K562 (cell line): ENCODE measurements around the gene OR6K3. TPM values are rescaled to one million over a fixed set of nuclear protein-coding genes. Genes with fewer than 3 reads are reported as not detected.

ENCODE experiments used
- ATAC-seq: fragments of 200-7000 bp; cut with Tn5 transposase; 3 replicates; pipeline ENCODE4 v1.9.1; 2020; ENCODE audit warnings: moderate library complexity
- BruUV-seq: library from RNA; stranded (reverse); fragments of 400-500 nt; replicated peaks from 2 replicates; lab custom pipeline; 2021; lab: Mats Ljungman, UMichigan
- CTCF ChIA-PET: fragments of 300-600 bp; formaldehyde crosslinking; extraction: SDS; loops from one replicate; lab custom pipeline; 2021; ENCODE audit warnings: low intra/inter-chr PET ratio; lab: Yijun Ruan, JAX
- POLR2A ChIA-PET: fragments of 300-600, 350-650 bp; sonication (Branson Sonifier 250); formaldehyde crosslinking; extraction: SDS; loops from one replicate; lab custom pipeline; 2021; ENCODE audit warnings: antibody characterized with exemption, inconsistent platforms; lab: Yijun Ruan, JAX
- DNase-seq, 4 experiments: peaks; one replicate each; pipeline versions ENCODE4 v3.0.0 to v3.0.0-alpha.2; 2011 to 2018; ENCODE audit warnings: low spot score in 3 of 4, mixed read lengths in 3 of 4; ENCODE audit errors: extremely low read depth in 1 of 4
- FAIRE-seq: peaks from 2 replicates; lab custom pipeline; 2011; peaks lifted over from hg19 to GRCh38; lab: Jason Lieb, UNC
- H2AFZ ChIP-seq: 2 replicates; pipeline ENCODE4 v1.6.0; 2011; ENCODE audit warnings: low read depth, low read length, control low read depth, inconsistent platforms
- H3K27ac ChIP-seq: fragments of 200-600 bp; 3 replicates; pipeline ENCODE4 v1.8.0; 2011; ENCODE audit warnings: low read depth, mild to moderate bottlenecking, control low read depth, inconsistent platforms, low read length, moderate library complexity, mixed read lengths; ENCODE audit errors: extremely low read depth
- H3K27me3 ChIP-seq, 2 experiments: fragments of 300-600 bp in 1 of 2; 2 replicates in 1 of 2; 3 replicates in 1 of 2; pipeline versions ENCODE4 v1.6.0 to v1.8.0; 2011; ENCODE audit warnings: inconsistent platforms in 2 of 2, low read length in 2 of 2, mild to moderate bottlenecking in 1 of 2, mixed read lengths in 1 of 2, moderate library complexity in 1 of 2; ENCODE audit not compliant: control insufficient read depth in 2 of 2, insufficient read depth in 2 of 2
- H3K36me3 ChIP-seq: fragments of 300-600 bp; 3 replicates; pipeline ENCODE4 v1.8.0; 2011; ENCODE audit warnings: mild to moderate bottlenecking, low read length, inconsistent platforms; ENCODE audit not compliant: control insufficient read depth, insufficient read depth
- H3K4me1 ChIP-seq, 2 experiments: fragments of 200-600 bp in 1 of 2; replicated peaks in 1 of 2; 2 replicates in 1 of 2; 3 replicates in 1 of 2; pipeline versions ENCODE4 v1.5.1 to v1.8.0; 2011; ENCODE audit warnings: inconsistent platforms in 2 of 2, low read length in 2 of 2, mild to moderate bottlenecking in 1 of 2, mixed read lengths in 1 of 2, moderate library complexity in 1 of 2; ENCODE audit not compliant: control insufficient read depth in 2 of 2, insufficient read depth in 2 of 2
- H3K4me2 ChIP-seq: 2 replicates; pipeline ENCODE4 v1.6.1; 2011; ENCODE audit warnings: low read length, control low read depth, inconsistent platforms, mixed read lengths; ENCODE audit not compliant: insufficient read depth
- H3K4me3 ChIP-seq: fragments of 200-600 bp; sonication (generic), shearing (Covaris generic); 2 replicates; pipeline ENCODE4 v1.5.1; 2016; ENCODE audit warnings: control low read depth, inconsistent platforms
- H3K79me2 ChIP-seq: fragments of 200-600 bp; 3 replicates; pipeline ENCODE4 v1.8.0; 2011; ENCODE audit warnings: low read length, inconsistent platforms; ENCODE audit not compliant: control insufficient read depth, insufficient read depth
- H3K9ac ChIP-seq, 2 experiments: 2 replicates each; pipeline versions ENCODE4 v1.6.0 to v1.6.1; 2011; ENCODE audit warnings: low read depth in 2 of 2, low read length in 2 of 2, control low read depth in 1 of 2, inconsistent platforms in 1 of 2, mild to moderate bottlenecking in 1 of 2, mixed read lengths in 1 of 2; ENCODE audit not compliant: insufficient read depth in 1 of 2
- H3K9me1 ChIP-seq: one replicate; pipeline ENCODE4 v1.6.0; 2011; ENCODE audit warnings: inconsistent platforms, mild to moderate bottlenecking, low read length, moderate library complexity; ENCODE audit not compliant: control insufficient read depth, insufficient read depth
- H3K9me3 ChIP-seq: replicated peaks from 2 replicates; pipeline ENCODE4 v1.5.1; 2011; ENCODE audit warnings: low read depth, low read length, inconsistent platforms; ENCODE audit not compliant: control insufficient read depth, insufficient read depth
- H4K20me1 ChIP-seq: replicated peaks from 2 replicates; pipeline ENCODE4 v1.6.1; 2011; ENCODE audit warnings: low read length, inconsistent platforms, mixed read lengths; ENCODE audit not compliant: control insufficient read depth, insufficient read depth
- FIP1L1 ChIP-seq: fragments of 200-400 bp; formaldehyde crosslinking; IDR thresholded peaks from 2 replicates; pipeline ENCODE4 v1.6.1; 2018; ENCODE audit warnings: mild to moderate bottlenecking, low read depth, low read length; ENCODE audit not compliant: poor library complexity, severe bottlenecking
- FOXA3 ChIP-seq, 2 experiments: fragments of 450-650 bp in 1 of 2; sonication (generic) in 1 of 2; formaldehyde crosslinking; IDR thresholded peaks in 1 of 2; conservative IDR thresholded peaks in 1 of 2; 2 replicates each; pipeline versions ENCODE4 v1.4.0 to v1.8.0; 2020 to 2022; ENCODE audit warnings: mild to moderate bottlenecking in 2 of 2, missing genetic modification reagents in 1 of 2
- HSF4 ChIP-seq: fragments of 250-450 bp; sonication (Bioruptor Pico); IDR thresholded peaks from 2 replicates; pipeline ENCODE4 v2.1.2; 2022; ENCODE audit warnings: mild to moderate bottlenecking, moderate library complexity, borderline replicate concordance
- NFIC ChIP-seq: fragments of 450-650 bp; IDR thresholded peaks from 2 replicates; pipeline ENCODE4 v1.6.1; 2017; ENCODE audit warnings: mild to moderate bottlenecking, inconsistent platforms
- NFIX ChIP-seq: fragments of 250-450 bp; sonication (Bioruptor Pico); IDR thresholded peaks from 2 replicates; pipeline ENCODE4 v1.4.0; 2020; ENCODE audit warnings: low read depth, mild to moderate bottlenecking, moderate library complexity
- RB1 ChIP-seq: fragments of 450-650 bp; IDR thresholded peaks from 2 replicates; pipeline ENCODE4 v1.6.1; 2017; ENCODE audit warnings: low read depth, mild to moderate bottlenecking
- ZFP30 ChIP-seq: fragments of 250-450 bp; sonication (Bioruptor Pico); IDR thresholded peaks from 2 replicates; pipeline ENCODE4 v1.8.0; 2022; ENCODE audit warnings: moderate library complexity, mild to moderate bottlenecking, inconsistent platforms, borderline replicate concordance
- ZNF79 ChIP-seq: fragments of 250-450 bp; sonication (Bioruptor Pico); IDR thresholded peaks from 2 replicates; pipeline ENCODE4 v1.4.0; 2020; ENCODE audit warnings: low read depth, mild to moderate bottlenecking, moderate library complexity
- WGBS: fragments of 100-300 bp; shearing (Covaris generic); methylation state at CpG from one replicate; pipeline ENCODE4 v1.1.6; 2016; ENCODE audit warnings: low coverage, mixed read lengths; ENCODE audit not compliant: insufficient coverage; ENCODE audit errors: missing lambda C conversion rate; 5-methylcytosine and 5-hydroxymethylcytosine counted together
- in situ Hi-C: fragments of 300-500 bp; cut with MboI; formaldehyde crosslinking; loops from 4 replicates; pipeline ENCODE4 v1.15.0; 2018; ENCODE audit warnings: inconsistent platforms, mixed read lengths
- intact Hi-C: fragments of 100-400 bp; cut with micrococcal nuclease; formaldehyde crosslinking; loops from 2 replicates; pipeline ENCODE4 v1.14.2; 2022
- polyA plus RNA-seq, 8 experiments: library from polyadenylated mRNA; depleted of rRNA in 4 of 8; stranded (reverse) in 5 of 8; unstranded in 3 of 8; fragments of >200 nt; fragmentation: Nextera tagmentation in 2 of 8; fragmentation: Illumina TruSeq in 1 of 8; extraction: Ambion mirVana in 2 of 8; extraction: Trizol in 1 of 8; gene quantifications; 2 replicates each; pipeline versions ENCODE4 v1.2.1 to v1.2.3, GENCODE V29; 2011 to 2014; ENCODE audit warnings: inconsistent platforms in 1 of 8, missing spikeins in 1 of 8
- total RNA-seq, 7 experiments: library from RNA; depleted of rRNA in 6 of 7; stranded (reverse); fragments of >200 nt in 6 of 7; fragmentation: Illumina TruSeq in 2 of 7; extraction: Trizol in 2 of 7; gene quantifications; 2 replicates each; pipeline versions ENCODE4 v1.2.1 to v1.2.3, GENCODE V29; 2011 to 2021; ENCODE audit warnings: low replicate concordance in 1 of 7
- TF ChIP-seq, protein P1 (sequence below): fragments of 450-650 bp; IDR thresholded peaks from 2 replicates; pipeline ENCODE4 v1.6.1; 2017; ENCODE audit warnings: antibody characterized with exemption, mild to moderate bottlenecking

OR6K3 gene
- total and polyA plus RNA-seq, 9 of the 15 experiments (the other 6 are each of a cell fraction or from before 2014, with no cell fraction given) = not detected

DNA sequence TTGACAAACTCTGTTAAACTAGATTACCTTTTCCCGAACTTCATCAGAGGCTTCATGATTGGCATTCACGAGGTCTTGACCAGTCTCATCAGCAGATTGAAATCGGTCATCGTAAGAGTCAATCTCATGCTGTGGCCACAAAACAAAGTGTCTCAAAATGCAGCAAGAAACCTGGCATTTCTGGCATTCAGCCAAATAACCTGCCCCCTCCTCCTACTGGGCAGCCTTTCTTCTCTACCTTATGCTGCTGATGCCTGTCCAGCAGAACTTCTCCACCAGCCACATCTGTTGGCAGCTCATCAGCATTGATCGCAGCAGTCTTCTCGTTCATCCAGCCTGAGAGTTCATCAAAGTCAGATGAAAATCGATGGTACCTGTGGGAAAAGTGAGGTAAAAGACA, 46.2 kb downstream of the OR6K3 start:
- Histone ChIP-seq H3K4me3 (no peak overlapping the region), H3K9me1 (no peaks in the 10 kb centered on the region), H3K9ac (no peak overlapping the region), H4K20me1 (no peaks in the 10 kb centered on the region), H3K36me3 (peaks cover 98% of the 10 kb centered on the region), H3K4me2 (no peak overlapping the region), H3K79me2 (no peaks in the 10 kb centered on the region), H3K4me1 (no peaks in the 10 kb centered on the region; a peak in 1 of 5 replicates), H3K9me3 (no peaks in the 10 kb centered on the region), H3K27ac (no peak overlapping the region), H2AFZ (no peak overlapping the region), H3K27me3 (no peaks in the 10 kb centered on the region)
- intact Hi-C loops (no loop called here), in situ Hi-C loops (no loop called here)
- CTCF ChIA-PET = no interaction called here
- 95% methylated on average over 7 of the region's 7 CpGs for WGBS
- TF ChIP-seq NFIX (CRISPR knock-in tag) (peak; percentile 82), FIP1L1 (no peak), HSF4 (CRISPR knock-in tag) (no peak), NFIC (peak; percentile 95), ZFP30 (CRISPR knock-in tag) (no peak), ZNF79 (CRISPR knock-in tag) (no peak), RB1 (no peak), FOXA3 (CRISPR knock-in tag; conservative IDR thresholded peaks at IDR 0.05 in 1 of 2, IDR thresholded peaks at IDR 0.05 in 1 of 2) (no peak)
- TF ChIP-seq, protein P1, sequence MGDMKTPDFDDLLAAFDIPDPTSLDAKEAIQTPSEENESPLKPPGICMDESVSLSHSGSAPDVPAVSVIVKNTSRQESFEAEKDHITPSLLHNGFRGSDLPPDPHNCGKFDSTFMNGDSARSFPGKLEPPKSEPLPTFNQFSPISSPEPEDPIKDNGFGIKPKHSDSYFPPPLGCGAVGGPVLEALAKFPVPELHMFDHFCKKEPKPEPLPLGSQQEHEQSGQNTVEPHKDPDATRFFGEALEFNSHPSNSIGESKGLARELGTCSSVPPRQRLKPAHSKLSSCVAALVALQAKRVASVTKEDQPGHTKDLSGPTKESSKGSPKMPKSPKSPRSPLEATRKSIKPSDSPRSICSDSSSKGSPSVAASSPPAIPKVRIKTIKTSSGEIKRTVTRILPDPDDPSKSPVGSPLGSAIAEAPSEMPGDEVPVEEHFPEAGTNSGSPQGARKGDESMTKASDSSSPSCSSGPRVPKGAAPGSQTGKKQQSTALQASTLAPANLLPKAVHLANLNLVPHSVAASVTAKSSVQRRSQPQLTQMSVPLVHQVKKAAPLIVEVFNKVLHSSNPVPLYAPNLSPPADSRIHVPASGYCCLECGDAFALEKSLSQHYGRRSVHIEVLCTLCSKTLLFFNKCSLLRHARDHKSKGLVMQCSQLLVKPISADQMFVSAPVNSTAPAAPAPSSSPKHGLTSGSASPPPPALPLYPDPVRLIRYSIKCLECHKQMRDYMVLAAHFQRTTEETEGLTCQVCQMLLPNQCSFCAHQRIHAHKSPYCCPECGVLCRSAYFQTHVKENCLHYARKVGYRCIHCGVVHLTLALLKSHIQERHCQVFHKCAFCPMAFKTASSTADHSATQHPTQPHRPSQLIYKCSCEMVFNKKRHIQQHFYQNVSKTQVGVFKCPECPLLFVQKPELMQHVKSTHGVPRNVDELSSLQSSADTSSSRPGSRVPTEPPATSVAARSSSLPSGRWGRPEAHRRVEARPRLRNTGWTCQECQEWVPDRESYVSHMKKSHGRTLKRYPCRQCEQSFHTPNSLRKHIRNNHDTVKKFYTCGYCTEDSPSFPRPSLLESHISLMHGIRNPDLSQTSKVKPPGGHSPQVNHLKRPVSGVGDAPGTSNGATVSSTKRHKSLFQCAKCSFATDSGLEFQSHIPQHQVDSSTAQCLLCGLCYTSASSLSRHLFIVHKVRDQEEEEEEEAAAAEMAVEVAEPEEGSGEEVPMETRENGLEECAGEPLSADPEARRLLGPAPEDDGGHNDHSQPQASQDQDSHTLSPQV = no peak
- ATAC-seq (no peak), FAIRE-seq (no peak), DNase-seq (no peak)
- POLR2A ChIA-PET = no interaction called here
- BruUV-seq = no TSS peak

Other genes with a start within 250 kb of the OR6K3 start
Only the 7 nearest of the 12 such genes appear.
- gene OR10Z1, start 115.5 kb downstream of the OR6K3 start, total RNA-seq (2014; rRNA removed) = 0.04 TPM in 1 of 2 replicates, not detected in the other
- not detected in 2 replicates for gene OR10Z1, start 115.5 kb downstream of the OR6K3 start, total RNA-seq (2014; rRNA removed; fragmentation: Illumina TruSeq; extraction: Trizol)
- gene OR10Z1, start 115.5 kb downstream of the OR6K3 start, total RNA-seq (2015; rRNA removed; fragmentation: Illumina TruSeq; extraction: Trizol) = not detected in 2 replicates
- gene OR10Z1, start 115.5 kb downstream of the OR6K3 start, total RNA-seq (2021) = not detected in 2 replicates
- gene OR10Z1, start 115.5 kb downstream of the OR6K3 start, polyA plus RNA-seq (2011; rRNA removed) = 0.01 TPM in 1 of 2 replicates, not detected in the other
- not detected in 2 replicates for gene OR10Z1, start 115.5 kb downstream of the OR6K3 start, polyA plus RNA-seq (2014; fragmentation: Illumina TruSeq; extraction: Trizol)
- gene OR10Z1, start 115.5 kb downstream of the OR6K3 start, polyA plus RNA-seq (2014; fragmentation: Nextera tagmentation; extraction: Ambion mirVana) = under 1 TPM; 0.69 to 0.94 TPM
- 0.01 and 0.08 TPM in 2 replicates for gene OR10Z1, start 115.5 kb downstream of the OR6K3 start, polyA plus RNA-seq (2014; rRNA removed)
- 36.5 and 39.3 TPM in 2 replicates for gene SPTA1, start 34.0 kb downstream of the OR6K3 start, total RNA-seq (2014; rRNA removed)
- gene SPTA1, start 34.0 kb downstream of the OR6K3 start, total RNA-seq (2014; rRNA removed; fragmentation: Illumina TruSeq; extraction: Trizol) = 62.1 and 65.2 TPM in 2 replicates
- gene SPTA1, start 34.0 kb downstream of the OR6K3 start, total RNA-seq (2015; rRNA removed; fragmentation: Illumina TruSeq; extraction: Trizol) = 45.5 and 48.5 TPM in 2 replicates
- gene SPTA1, start 34.0 kb downstream of the OR6K3 start, total RNA-seq (2021) = 44.3 and 45.9 TPM in 2 replicates
- 48.4 and 53.2 TPM in 2 replicates for gene SPTA1, start 34.0 kb downstream of the OR6K3 start, polyA plus RNA-seq (2011; rRNA removed)
- gene SPTA1, start 34.0 kb downstream of the OR6K3 start, polyA plus RNA-seq (2014; fragmentation: Illumina TruSeq; extraction: Trizol) = 36.2 and 44.8 TPM in 2 replicates
- 10 to 100 TPM; 11.0 to 21.6 TPM for gene SPTA1, start 34.0 kb downstream of the OR6K3 start, polyA plus RNA-seq (2014; fragmentation: Nextera tagmentation; extraction: Ambion mirVana)
- 47.5 and 50.7 TPM in 2 replicates for gene SPTA1, start 34.0 kb downstream of the OR6K3 start, polyA plus RNA-seq (2014; rRNA removed)
- not detected in 2 replicates for gene OR6K2, start 20.1 kb downstream of the OR6K3 start, total RNA-seq (2014; rRNA removed)
- not detected in 2 replicates for gene OR6K2, start 20.1 kb downstream of the OR6K3 start, total RNA-seq (2014; rRNA removed; fragmentation: Illumina TruSeq; extraction: Trizol)
- gene OR6K2, start 20.1 kb downstream of the OR6K3 start, total RNA-seq (2015; rRNA removed; fragmentation: Illumina TruSeq; extraction: Trizol) = not detected in 2 replicates
- gene OR6K2, start 20.1 kb downstream of the OR6K3 start, total RNA-seq (2021) = not detected in 2 replicates
- not detected in 2 replicates for gene OR6K2, start 20.1 kb downstream of the OR6K3 start, polyA plus RNA-seq (2011; rRNA removed)
- gene OR6K2, start 20.1 kb downstream of the OR6K3 start, polyA plus RNA-seq (2014; fragmentation: Illumina TruSeq; extraction: Trizol) = not detected in 2 replicates
- not detected for gene OR6K2, start 20.1 kb downstream of the OR6K3 start, polyA plus RNA-seq (2014; fragmentation: Nextera tagmentation; extraction: Ambion mirVana)
- not detected in 2 replicates for gene OR6K2, start 20.1 kb downstream of the OR6K3 start, polyA plus RNA-seq (2014; rRNA removed)
- not detected in 2 replicates for gene OR6K6, start 34.0 kb upstream of the OR6K3 start, total RNA-seq (2014; rRNA removed)
- gene OR6K6, start 34.0 kb upstream of the OR6K3 start, total RNA-seq (2014; rRNA removed; fragmentation: Illumina TruSeq; extraction: Trizol) = not detected in 2 replicates
- not detected in 2 replicates for gene OR6K6, start 34.0 kb upstream of the OR6K3 start, total RNA-seq (2015; rRNA removed; fragmentation: Illumina TruSeq; extraction: Trizol)
- not detected in 2 replicates for gene OR6K6, start 34.0 kb upstream of the OR6K3 start, total RNA-seq (2021)
- gene OR6K6, start 34.0 kb upstream of the OR6K3 start, polyA plus RNA-seq (2011; rRNA removed) = not detected in 2 replicates
- not detected in 2 replicates for gene OR6K6, start 34.0 kb upstream of the OR6K3 start, polyA plus RNA-seq (2014; fragmentation: Illumina TruSeq; extraction: Trizol)
- not detected for gene OR6K6, start 34.0 kb upstream of the OR6K3 start, polyA plus RNA-seq (2014; fragmentation: Nextera tagmentation; extraction: Ambion mirVana)
- not detected in 2 replicates for gene OR6K6, start 34.0 kb upstream of the OR6K3 start, polyA plus RNA-seq (2014; rRNA removed)
- gene OR6N1, start 51.5 kb upstream of the OR6K3 start, total RNA-seq (2014; rRNA removed) = not detected in 2 replicates
- gene OR6N1, start 51.5 kb upstream of the OR6K3 start, total RNA-seq (2014; rRNA removed; fragmentation: Illumina TruSeq; extraction: Trizol) = not detected in 2 replicates
- gene OR6N1, start 51.5 kb upstream of the OR6K3 start, total RNA-seq (2015; rRNA removed; fragmentation: Illumina TruSeq; extraction: Trizol) = not detected in 2 replicates
- gene OR6N1, start 51.5 kb upstream of the OR6K3 start, total RNA-seq (2021) = not detected in 2 replicates
- 0.07 TPM in 1 of 2 replicates, not detected in the other for gene OR6N1, start 51.5 kb upstream of the OR6K3 start, polyA plus RNA-seq (2011; rRNA removed)
- gene OR6N1, start 51.5 kb upstream of the OR6K3 start, polyA plus RNA-seq (2014; fragmentation: Illumina TruSeq; extraction: Trizol) = not detected in 2 replicates
- under 1 TPM in 1 of 2 experiments, not detected in 1; 0.01 TPM for gene OR6N1, start 51.5 kb upstream of the OR6K3 start, polyA plus RNA-seq (2014; fragmentation: Nextera tagmentation; extraction: Ambion mirVana)
- not detected in 2 replicates for gene OR6N1, start 51.5 kb upstream of the OR6K3 start, polyA plus RNA-seq (2014; rRNA removed)
- gene OR6N2, start 60.5 kb upstream of the OR6K3 start, total RNA-seq (2014; rRNA removed) = not detected in 2 replicates
- gene OR6N2, start 60.5 kb upstream of the OR6K3 start, total RNA-seq (2014; rRNA removed; fragmentation: Illumina TruSeq; extraction: Trizol) = not detected in 2 replicates
- gene OR6N2, start 60.5 kb upstream of the OR6K3 start, total RNA-seq (2015; rRNA removed; fragmentation: Illumina TruSeq; extraction: Trizol) = not detected in 2 replicates
- gene OR6N2, start 60.5 kb upstream of the OR6K3 start, total RNA-seq (2021) = not detected in 2 replicates
- gene OR6N2, start 60.5 kb upstream of the OR6K3 start, polyA plus RNA-seq (2011; rRNA removed) = not detected in 2 replicates
- gene OR6N2, start 60.5 kb upstream of the OR6K3 start, polyA plus RNA-seq (2014; fragmentation: Illumina TruSeq; extraction: Trizol) = not detected in 2 replicates
- gene OR6N2, start 60.5 kb upstream of the OR6K3 start, polyA plus RNA-seq (2014; fragmentation: Nextera tagmentation; extraction: Ambion mirVana) = not detected
- gene OR6N2, start 60.5 kb upstream of the OR6K3 start, polyA plus RNA-seq (2014; rRNA removed) = not detected in 2 replicates
- 0.09 TPM in 1 of 2 replicates, not detected in the other for gene MNDA, start 110.6 kb upstream of the OR6K3 start, total RNA-seq (2014; rRNA removed)
- 0.13 TPM in 1 of 2 replicates, not detected in the other for gene MNDA, start 110.6 kb upstream of the OR6K3 start, total RNA-seq (2014; rRNA removed; fragmentation: Illumina TruSeq; extraction: Trizol)
- gene MNDA, start 110.6 kb upstream of the OR6K3 start, total RNA-seq (2015; rRNA removed; fragmentation: Illumina TruSeq; extraction: Trizol) = 0.14 and 0.19 TPM in 2 replicates
- gene MNDA, start 110.6 kb upstream of the OR6K3 start, total RNA-seq (2021) = not detected in 2 replicates
- gene MNDA, start 110.6 kb upstream of the OR6K3 start, polyA plus RNA-seq (2011; rRNA removed) = 0.07 TPM in 1 of 2 replicates, not detected in the other
- 0.08 TPM in 1 of 2 replicates, not detected in the other for gene MNDA, start 110.6 kb upstream of the OR6K3 start, polyA plus RNA-seq (2014; fragmentation: Illumina TruSeq; extraction: Trizol)
- under 1 TPM in 1 of 2 experiments, not detected in 1; 0.08 TPM for gene MNDA, start 110.6 kb upstream of the OR6K3 start, polyA plus RNA-seq (2014; fragmentation: Nextera tagmentation; extraction: Ambion mirVana)
- gene MNDA, start 110.6 kb upstream of the OR6K3 start, polyA plus RNA-seq (2014; rRNA removed) = not detected in 2 replicates